ENCODE data around the gene KRT31. TPM values are rescaled to one million over a fixed set of nuclear protein-coding genes. Genes with fewer than 3 reads are reported as not detected.

Gene KRT31
- total RNA-seq (2022; extraction: Qiagen RNA extraction) = not detected in 5 replicates

DNA sequence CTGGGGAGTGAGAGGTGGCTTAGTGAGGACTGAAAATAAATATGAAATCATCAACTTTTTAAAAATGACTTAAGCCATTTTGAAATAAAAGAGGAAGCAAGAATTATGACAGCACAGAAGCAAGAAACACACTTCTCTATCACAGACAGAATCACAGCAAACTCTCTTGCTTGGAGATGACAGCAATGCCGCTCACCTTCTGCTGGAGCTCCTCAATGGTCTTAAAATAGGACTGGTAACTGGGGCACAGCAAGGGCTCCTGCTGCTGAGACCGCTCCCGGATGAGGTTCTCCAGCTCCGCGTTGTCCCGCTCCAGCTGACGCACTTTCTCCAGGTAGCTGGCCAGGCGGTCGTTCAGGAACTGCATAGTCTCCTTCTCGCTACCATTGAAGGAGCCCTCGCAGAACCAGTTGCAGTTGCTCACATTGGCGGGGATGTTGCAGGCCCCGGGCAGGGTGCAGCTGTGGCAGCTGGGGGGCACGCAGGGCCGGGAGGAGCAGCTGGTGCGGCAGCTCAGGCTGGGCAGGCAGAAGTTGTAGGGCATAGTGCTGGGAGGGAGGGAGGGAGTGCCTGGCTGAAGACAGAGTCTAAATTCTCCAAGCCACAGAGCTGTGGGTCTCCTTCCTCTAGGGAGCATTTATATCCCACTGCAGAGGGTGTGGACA lies at the start of gene KRT31:
Gene KRT31 (minus strand): TSS at position 613 of the 665 bp plus-strand sequence. CDS start 69 bp downstream, at position 544.

DNA sequence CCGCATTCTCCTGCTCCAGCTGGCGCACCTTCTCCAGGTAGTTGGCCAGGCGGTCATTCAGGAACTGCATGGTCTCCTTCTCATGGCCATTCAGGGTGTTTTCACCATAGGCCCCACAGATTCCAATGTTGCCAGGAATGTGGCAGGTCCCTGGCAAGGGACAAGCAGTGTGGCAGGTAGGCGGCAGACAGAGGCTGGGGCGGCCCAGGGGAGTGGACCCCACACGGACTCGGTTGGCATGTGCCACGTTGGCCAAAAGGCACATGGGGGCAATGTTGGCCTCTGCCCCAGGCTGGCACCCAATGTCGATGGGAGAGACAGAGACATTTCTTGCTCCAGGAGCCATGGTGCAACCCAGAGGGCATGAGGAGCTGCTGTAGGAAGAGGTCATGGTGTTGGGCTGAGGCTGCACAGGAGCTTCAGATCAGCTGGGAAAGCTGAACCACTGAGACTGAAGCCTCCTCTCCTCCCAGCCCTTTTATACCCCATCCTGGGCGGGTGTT lies 43.2 kb upstream of the KRT31 start, which contains the start of gene KRT38:
Gene KRT38 (minus strand): TSS at position 453 of the 503 bp plus-strand sequence. CDS start 62 bp downstream, at position 391.

DNA sequence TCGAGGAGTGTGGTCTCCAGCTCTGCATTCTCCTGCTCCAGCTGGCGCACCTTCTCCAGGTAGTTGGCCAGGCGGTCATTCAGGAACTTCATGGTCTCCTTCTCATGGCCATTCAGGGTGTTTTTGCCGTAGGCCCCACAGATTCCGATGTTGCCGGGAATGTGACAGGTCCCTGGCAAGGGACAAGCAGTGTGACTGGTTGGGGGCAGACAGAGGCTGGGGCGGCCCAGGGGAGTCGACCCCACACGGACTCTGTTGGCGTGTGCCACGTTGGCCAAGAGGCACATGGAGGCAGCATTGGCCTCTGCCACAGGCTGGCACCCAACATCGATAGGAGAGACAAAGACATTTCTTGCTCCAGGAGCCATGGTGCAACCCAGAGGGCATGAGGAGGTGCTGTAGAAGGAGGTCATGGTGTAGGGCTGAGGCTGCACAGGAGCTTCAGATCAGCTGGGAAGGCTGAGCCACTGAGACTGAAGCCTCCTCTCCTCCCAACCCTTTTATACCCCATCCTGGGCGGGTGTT lies 26.8 kb upstream of the KRT31 start, which contains the start of gene KRT37:
Gene KRT37 (minus strand): TSS at position 475 of the 525 bp plus-strand sequence. CDS start 62 bp downstream, at position 413.

DNA sequence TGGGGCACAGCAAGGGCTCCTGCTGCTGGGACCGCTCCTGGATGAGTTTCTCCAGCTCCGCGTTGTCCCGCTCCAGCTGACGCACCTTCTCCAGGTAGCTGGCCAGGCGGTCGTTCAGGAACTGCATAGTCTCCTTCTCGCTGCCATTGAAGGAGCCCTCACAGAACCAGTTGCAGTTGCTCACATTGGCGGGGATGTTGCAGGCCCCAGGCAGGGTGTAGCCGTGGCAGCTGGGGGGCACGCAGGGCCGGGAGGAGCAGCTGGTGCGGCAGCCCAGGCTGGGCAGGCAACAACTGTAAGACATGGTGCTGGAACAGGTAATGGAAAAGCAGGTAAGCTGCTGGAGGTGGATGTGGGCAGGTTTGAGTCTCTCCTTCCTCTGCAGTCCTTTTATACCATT lies 15.5 kb downstream of the KRT31 start, which contains the start of gene KRT34:
Gene KRT34 (minus strand): TSS at position 364 of the 400 bp plus-strand sequence. CDS start 60 bp downstream, at position 304.

DNA sequence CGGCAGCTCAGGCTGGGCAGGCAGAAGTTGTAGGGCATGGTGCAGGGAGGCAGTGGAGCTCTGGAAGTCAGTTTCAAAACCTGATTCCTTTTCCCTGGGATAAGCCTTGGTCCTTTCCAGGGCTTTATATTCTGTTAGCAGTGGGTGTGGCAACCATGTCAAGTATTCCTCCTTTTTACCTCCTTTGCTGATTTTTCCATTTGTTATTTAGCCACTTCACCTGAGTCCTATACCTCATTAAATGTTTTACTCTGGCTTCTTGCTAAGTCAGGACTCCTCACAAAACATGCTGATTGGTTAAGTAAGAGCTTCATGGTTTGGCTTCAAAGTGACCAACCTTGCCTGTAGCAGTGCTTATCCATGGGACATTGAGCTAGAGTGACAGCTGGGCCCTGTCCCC lies 27.7 kb downstream of the KRT31 start, which contains the start of gene KRT33B:
Gene KRT33B (minus strand): TSS at position 101 of the 400 bp plus-strand sequence. CDS start 63 bp downstream, at position 38.

DNA sequence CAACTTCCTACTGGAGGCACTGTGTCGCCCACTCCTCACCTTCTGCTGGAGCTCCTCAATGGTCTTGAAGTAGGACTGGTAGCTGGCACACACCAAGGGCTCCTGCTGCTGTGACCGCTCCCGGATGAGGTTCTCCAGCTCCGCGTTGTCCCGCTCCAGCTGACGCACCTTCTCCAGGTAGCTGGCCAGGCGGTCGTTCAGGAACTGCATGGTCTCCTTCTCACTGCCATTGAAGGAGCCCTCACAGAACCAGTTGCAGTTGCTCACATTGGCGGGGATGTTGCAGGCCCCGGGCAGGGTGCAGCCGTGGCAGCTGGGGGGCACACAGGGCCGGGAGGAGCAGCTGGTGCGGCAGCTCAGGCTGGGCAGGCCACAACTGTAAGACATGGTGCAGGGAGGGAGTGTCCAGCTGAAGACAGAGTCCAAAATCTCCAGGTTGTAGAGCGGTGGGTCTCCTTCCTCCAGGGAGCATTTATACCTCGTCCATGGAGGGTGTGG lies 47.0 kb downstream of the KRT31 start, which contains the start of gene KRT33A:
Gene KRT33A (minus strand): TSS at position 448 of the 498 bp plus-strand sequence. CDS start 61 bp downstream, at position 387.

Other genes with a start within 250 kb of the KRT31 start
- gene KRTAP4-5, start 247.8 kb downstream of the KRT31 start, total RNA-seq (2022; extraction: Qiagen RNA extraction) = not detected in 5 replicates
- not detected in 5 replicates for gene KRTAP4-4, start 236.9 kb downstream of the KRT31 start, total RNA-seq (2022; extraction: Qiagen RNA extraction)
- gene KRTAP4-3, start 229.4 kb downstream of the KRT31 start, total RNA-seq (2022; extraction: Qiagen RNA extraction) = not detected in 5 replicates
- gene KRTAP4-2, start 219.4 kb downstream of the KRT31 start, total RNA-seq (2022; extraction: Qiagen RNA extraction) = not detected in 5 replicates
- gene KRTAP4-1, start 212.7 kb downstream of the KRT31 start, total RNA-seq (2022; extraction: Qiagen RNA extraction) = 0.08 to 0.13 TPM in 2 of 5 replicates, not detected in the others
- not detected in 5 replicates for gene KRTAP9-1, start 207.7 kb downstream of the KRT31 start, total RNA-seq (2022; extraction: Qiagen RNA extraction)
- gene KRTAP9-2, start 171.0 kb downstream of the KRT31 start, total RNA-seq (2022; extraction: Qiagen RNA extraction) = not detected in 5 replicates
- gene KRTAP9-3, start 165.2 kb downstream of the KRT31 start, total RNA-seq (2022; extraction: Qiagen RNA extraction) = not detected in 5 replicates
- gene KRTAP9-8, start 159.6 kb downstream of the KRT31 start, total RNA-seq (2022; extraction: Qiagen RNA extraction) = not detected in 5 replicates
- gene KRTAP9-4, start 147.9 kb downstream of the KRT31 start, total RNA-seq (2022; extraction: Qiagen RNA extraction) = not detected in 5 replicates
- not detected in 5 replicates for gene KRTAP9-9, start 142.2 kb downstream of the KRT31 start, total RNA-seq (2022; extraction: Qiagen RNA extraction)
- gene KRTAP9-6, start 132.2 kb downstream of the KRT31 start, total RNA-seq (2022; extraction: Qiagen RNA extraction) = not detected in 5 replicates
- gene KRTAP9-7, start 121.9 kb downstream of the KRT31 start, total RNA-seq (2022; extraction: Qiagen RNA extraction) = not detected in 5 replicates
- gene KRTAP29-1, start 94.8 kb downstream of the KRT31 start, total RNA-seq (2022; extraction: Qiagen RNA extraction) = not detected in 5 replicates
- gene KRTAP16-1, start 88.3 kb downstream of the KRT31 start, total RNA-seq (2022; extraction: Qiagen RNA extraction) = not detected in 5 replicates
- gene KRTAP17-1, start 81.9 kb downstream of the KRT31 start, total RNA-seq (2022; extraction: Qiagen RNA extraction) = not detected in 5 replicates
- not detected in 5 replicates for gene KRT33A, start 46.8 kb downstream of the KRT31 start, total RNA-seq (2022; extraction: Qiagen RNA extraction)
- 0.08 TPM in 1 of 5 replicates, not detected in the others for gene KRT33B, start 27.8 kb downstream of the KRT31 start, total RNA-seq (2022; extraction: Qiagen RNA extraction)
- 0.23 to 0.61 TPM (median 0.42 TPM) in 5 replicates for gene KRT34, start 15.3 kb downstream of the KRT31 start, total RNA-seq (2022; extraction: Qiagen RNA extraction)
- not detected in 5 replicates for gene KRT37, start 27.0 kb upstream of the KRT31 start, total RNA-seq (2022; extraction: Qiagen RNA extraction)
- gene KRT38, start 43.4 kb upstream of the KRT31 start, total RNA-seq (2022; extraction: Qiagen RNA extraction) = 0.03 TPM in 1 of 5 replicates, not detected in the others
- 0.06 to 0.09 TPM (median 0.08 TPM) in 3 of 5 replicates, not detected in the others for gene KRT32, start 69.8 kb upstream of the KRT31 start, total RNA-seq (2022; extraction: Qiagen RNA extraction)
- gene KRT35, start 83.5 kb upstream of the KRT31 start, total RNA-seq (2022; extraction: Qiagen RNA extraction) = not detected in 5 replicates
- 0.05 TPM in 1 of 5 replicates, not detected in the others for gene KRT36, start 92.3 kb upstream of the KRT31 start, total RNA-seq (2022; extraction: Qiagen RNA extraction)
- gene KRT13, start 108.0 kb upstream of the KRT31 start, total RNA-seq (2022; extraction: Qiagen RNA extraction) = 0.10 to 0.35 TPM (median 0.26 TPM) in 4 of 5 replicates, not detected in the other
- 2.3 to 3.5 TPM (median 2.5 TPM) in 5 replicates for gene KRT15, start 121.3 kb upstream of the KRT31 start, total RNA-seq (2022; extraction: Qiagen RNA extraction)
- 38.8 to 54.9 TPM (median 45.7 TPM) in 5 replicates for gene KRT19, start 130.7 kb upstream of the KRT31 start, total RNA-seq (2022; extraction: Qiagen RNA extraction)
- not detected in 5 replicates for gene KRT9, start 174.5 kb upstream of the KRT31 start, total RNA-seq (2022; extraction: Qiagen RNA extraction)
- 0.07 to 0.11 TPM (median 0.08 TPM) in 4 of 5 replicates, not detected in the other for gene KRT14, start 189.3 kb upstream of the KRT31 start, total RNA-seq (2022; extraction: Qiagen RNA extraction)
- gene KRT16, start 215.2 kb upstream of the KRT31 start, total RNA-seq (2022; extraction: Qiagen RNA extraction) = 0.94 to 1.6 TPM (median 1.6 TPM) in 5 replicates
- 0.66 to 1.3 TPM (median 1.00 TPM) in 5 replicates for gene KRT17, start 227.0 kb upstream of the KRT31 start, total RNA-seq (2022; extraction: Qiagen RNA extraction)